ENCODE results near the gene SMG6. TPM values are rescaled to one million over a fixed set of nuclear protein-coding genes. Genes with fewer than 3 reads are reported as not detected.
"Not testable (repeated sequence)": the region's sequence is repeated elsewhere in the genome, so short reads cannot be mapped to it uniquely, and the experiment has no call there.

Gene SMG6
- total and polyA plus RNA-seq, 4 donors: 16.2 to 67.3 (median 31.4) TPM

DNA sequence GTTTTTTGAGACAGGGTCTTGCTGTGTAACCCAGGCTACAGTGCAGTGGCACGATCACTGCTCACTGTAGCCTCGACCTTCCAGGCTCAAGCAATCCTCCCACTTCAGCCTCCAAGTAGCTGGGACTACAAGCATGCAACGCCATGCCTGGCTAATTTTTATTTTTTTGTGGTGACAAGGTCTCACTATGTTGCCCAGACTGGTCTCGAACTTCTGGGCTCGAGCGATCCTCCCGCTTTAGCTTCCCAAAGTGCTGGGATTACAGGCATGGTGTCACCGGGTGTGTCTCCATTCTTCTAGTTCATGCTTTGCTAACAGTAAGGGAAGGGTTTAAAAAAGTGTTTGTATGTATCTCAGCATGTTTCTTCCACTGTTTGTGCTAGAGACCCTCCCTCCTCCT lies 146.9 kb downstream of the SMG6 start:
- intact Hi-C loops (cut with DNase I): no loop called here
- no peak for DNase-seq
- peaks cover 0 to 2% of the 10 kb centered on the region in 2 donors for H3K36me3 ChIP-seq (ENCODE audit: control insufficient read depth in 1 of 2, insufficient read depth in 2 of 2, low read length in 1 of 2)
- ATAC-seq (ENCODE audit: low FRiP score): no peak
- H3K4me3 ChIP-seq (ENCODE audit: low read length in 2 of 2): no peak overlapping the region
- H3K27ac ChIP-seq (ENCODE audit: low read depth in 1 of 2, low read length in 2 of 2): no peak overlapping the region
- 92 to 95% methylated on average over 8 of the region's 8 CpGs for WGBS, 2 donors
- no peaks in the 10 kb centered on the region for H3K4me1 ChIP-seq (ENCODE audit: control insufficient read depth in 1 of 2, insufficient read depth in 2 of 2, low read length in 2 of 2)
- H3K27me3 ChIP-seq (ENCODE audit: control insufficient read depth in 1 of 2, insufficient read depth in 2 of 2, low read length in 1 of 2): no peaks in the 10 kb centered on the region
- H3K9me3 ChIP-seq (ENCODE audit: control insufficient read depth, low read length): no peaks in the 10 kb centered on the region

- DNase-seq: no peak
- intact Hi-C loops (cut with DNase I): no loop called here
- no peak for ATAC-seq (ENCODE audit: low FRiP score)
- 82 to 86% methylated on average over 4 of the region's 4 CpGs for WGBS, 2 donors
- Histone ChIP-seq H3K4me3 (ENCODE audit: low read length in 2 of 2) (no peak overlapping the region), H3K9me3 (ENCODE audit: control insufficient read depth, low read length) (no peaks in the 10 kb centered on the region), H3K27me3 (ENCODE audit: control insufficient read depth in 1 of 2, insufficient read depth in 2 of 2, low read length in 1 of 2) (no peaks in the 10 kb centered on the region), H3K27ac (ENCODE audit: low read depth in 1 of 2, low read length in 2 of 2) (no peak overlapping the region), H3K4me1 (ENCODE audit: control insufficient read depth in 1 of 2, insufficient read depth in 2 of 2, low read length in 2 of 2) (no peaks in the 10 kb centered on the region), H3K36me3 (ENCODE audit: control insufficient read depth in 1 of 2, insufficient read depth in 2 of 2, low read length in 1 of 2) (peaks cover 0 to 2% of the 10 kb centered on the region in 2 donors)
Measured at GRCh38 chr17:2155573-2155972, 148.0 kb downstream of the SMG6 start.

- Histone ChIP-seq H3K36me3 (ENCODE audit: control insufficient read depth in 1 of 2, insufficient read depth in 2 of 2, low read length in 1 of 2) (peaks cover 2% of the 10 kb centered on the region in 2 donors), H3K4me3 (ENCODE audit: low read length in 2 of 2) (no peak overlapping the region), H3K4me1 (ENCODE audit: control insufficient read depth in 1 of 2, insufficient read depth in 2 of 2, low read length in 2 of 2) (no peaks in the 10 kb centered on the region), H3K27ac (ENCODE audit: low read depth in 1 of 2, low read length in 2 of 2) (no peak overlapping the region), H3K27me3 (ENCODE audit: control insufficient read depth in 1 of 2, insufficient read depth in 2 of 2, low read length in 1 of 2) (no peaks in the 10 kb centered on the region), H3K9me3 (ENCODE audit: control insufficient read depth, low read length) (no peaks in the 10 kb centered on the region)
- DNase-seq: no peak
- WGBS, 2 donors: 45 to 50% methylated on average over 6 of the region's 6 CpGs
- ATAC-seq (ENCODE audit: low FRiP score): no peak
- intact Hi-C loops (cut with DNase I): no loop called here
Measured at GRCh38 chr17:2151358-2152033, 152.1 kb downstream of the SMG6 start.

GRCh38 chr17:2150806-2151205 lies 152.8 kb downstream of the SMG6 start:
- ATAC-seq (ENCODE audit: low FRiP score): no peak
- WGBS, 2 donors: 61 to 63% methylated on average over 6 of the region's 6 CpGs
- intact Hi-C loops (cut with DNase I): no loop called here
- no peak overlapping the region for H3K4me3 ChIP-seq (ENCODE audit: low read length in 2 of 2)
- peaks cover 2% of the 10 kb centered on the region in 2 donors for H3K36me3 ChIP-seq (ENCODE audit: control insufficient read depth in 1 of 2, insufficient read depth in 2 of 2, low read length in 1 of 2)
- no peak overlapping the region for H3K27ac ChIP-seq (ENCODE audit: low read depth in 1 of 2, low read length in 2 of 2)
- DNase-seq: no peak
- no peaks in the 10 kb centered on the region for H3K27me3 ChIP-seq (ENCODE audit: control insufficient read depth in 1 of 2, insufficient read depth in 2 of 2, low read length in 1 of 2)
- no peaks in the 10 kb centered on the region for H3K4me1 ChIP-seq (ENCODE audit: control insufficient read depth in 1 of 2, insufficient read depth in 2 of 2, low read length in 2 of 2)
- H3K9me3 ChIP-seq (ENCODE audit: control insufficient read depth, low read length): no peaks in the 10 kb centered on the region

DNA sequence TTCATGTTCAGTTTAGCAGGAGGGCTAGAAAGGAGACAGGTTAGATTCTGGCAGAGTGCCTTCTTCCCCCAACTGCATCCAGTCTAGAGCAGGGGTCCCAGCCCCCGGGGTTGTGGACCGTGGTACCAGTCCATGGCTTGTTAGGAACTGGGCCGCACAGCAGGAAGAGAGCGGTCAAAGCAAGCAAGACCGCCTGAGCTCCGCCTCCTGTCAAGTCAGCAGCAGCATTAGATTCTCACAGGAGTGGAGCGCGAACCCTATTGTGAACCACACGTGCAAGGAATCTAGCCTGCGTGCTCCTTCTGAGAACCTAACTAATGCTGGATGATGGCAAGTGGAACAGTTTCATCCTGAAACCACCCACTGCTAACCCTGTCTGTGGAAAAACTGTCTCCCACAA lies 153.7 kb downstream of the SMG6 start:
- Histone ChIP-seq H3K27ac (ENCODE audit: low read depth in 1 of 2, low read length in 2 of 2) (no peak overlapping the region), H3K4me3 (ENCODE audit: low read length in 2 of 2) (no peak overlapping the region), H3K36me3 (ENCODE audit: control insufficient read depth in 1 of 2, insufficient read depth in 2 of 2, low read length in 1 of 2) (peaks cover 2% of the 10 kb centered on the region in 2 donors), H3K9me3 (ENCODE audit: control insufficient read depth, low read length) (no peaks in the 10 kb centered on the region), H3K4me1 (ENCODE audit: control insufficient read depth in 1 of 2, insufficient read depth in 2 of 2, low read length in 2 of 2) (no peaks in the 10 kb centered on the region), H3K27me3 (ENCODE audit: control insufficient read depth in 1 of 2, insufficient read depth in 2 of 2, low read length in 1 of 2) (no peaks in the 10 kb centered on the region)
- ATAC-seq (ENCODE audit: low FRiP score): no peak
- intact Hi-C loops (cut with DNase I): no loop called here
- 87 to 88% methylated on average over 10 of the region's 10 CpGs for WGBS, 2 donors
- DNase-seq: no peak

DNA sequence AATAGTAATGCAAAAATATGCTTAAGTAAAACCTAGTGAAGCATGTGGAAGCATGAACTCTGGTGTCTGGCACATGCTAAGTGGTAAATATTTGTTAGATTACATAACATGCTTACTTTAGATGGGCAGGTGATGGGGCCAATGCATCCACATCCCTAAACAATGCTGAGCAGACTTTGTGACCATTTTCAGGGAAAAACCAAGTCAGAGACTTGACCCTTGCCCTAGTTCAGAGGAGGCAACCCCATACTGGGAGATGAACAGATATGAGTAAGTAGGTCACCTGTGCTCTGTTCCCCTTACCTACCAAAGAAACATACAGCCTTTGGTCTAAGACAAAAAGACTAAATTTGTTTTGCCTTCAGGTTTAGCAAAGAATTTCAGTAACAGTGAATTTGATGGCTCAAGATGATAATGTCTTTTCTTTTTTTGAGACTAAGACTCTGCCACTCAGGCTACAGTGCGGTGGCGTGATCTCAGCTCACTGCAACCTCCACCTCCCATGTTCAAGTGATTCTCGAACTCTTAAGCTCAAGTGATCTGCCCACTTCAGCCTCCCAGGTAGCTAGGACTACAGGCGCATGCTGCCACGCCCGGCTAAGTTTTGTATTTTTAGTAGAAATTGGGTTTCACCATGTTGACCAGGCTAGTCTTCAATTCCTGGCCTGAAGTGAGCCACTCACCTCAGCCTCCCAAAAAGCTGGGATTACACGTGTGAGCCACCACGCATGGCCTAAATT lies 157.3 kb downstream of the SMG6 start:
- Histone ChIP-seq H3K36me3 (ENCODE audit: control insufficient read depth in 1 of 2, insufficient read depth in 2 of 2, low read length in 1 of 2) (peaks cover 0 to 2% of the 10 kb centered on the region in 2 donors), H3K4me3 (ENCODE audit: low read length in 2 of 2) (no peak overlapping the region), H3K27ac (ENCODE audit: low read depth in 1 of 2, low read length in 2 of 2) (no peak overlapping the region), H3K4me1 (ENCODE audit: control insufficient read depth in 1 of 2, insufficient read depth in 2 of 2, low read length in 2 of 2) (no peaks in the 10 kb centered on the region), H3K27me3 (ENCODE audit: control insufficient read depth in 1 of 2, insufficient read depth in 2 of 2, low read length in 1 of 2) (no peaks in the 10 kb centered on the region), H3K9me3 (ENCODE audit: control insufficient read depth, low read length) (no peaks in the 10 kb centered on the region)
- intact Hi-C loops (cut with DNase I): no loop called here
- WGBS, 2 donors: 97 to 98% methylated on average over 8 of the region's 8 CpGs
- no peak for DNase-seq
- ATAC-seq (ENCODE audit: low FRiP score): no peak

DNA sequence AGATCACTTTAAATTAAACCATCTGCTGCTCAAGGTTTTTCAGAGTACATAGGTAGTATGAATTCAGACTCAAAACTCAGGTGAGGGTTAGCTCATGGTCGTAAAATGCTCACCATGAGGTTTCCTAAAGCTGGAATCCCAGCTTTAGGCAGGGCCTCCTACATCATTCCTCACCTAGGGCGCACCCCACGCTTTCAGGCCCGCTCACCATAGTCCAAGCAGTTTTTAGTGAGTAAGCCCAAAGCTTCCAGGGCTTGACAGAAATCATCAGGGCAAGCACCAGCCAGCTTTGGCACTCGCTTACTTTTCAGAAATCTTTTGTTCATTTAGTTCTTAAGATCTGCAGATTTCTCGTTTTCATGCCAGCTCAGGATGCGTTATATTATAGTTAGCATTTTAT lies 158.9 kb downstream of the SMG6 start:
- Histone ChIP-seq H3K4me1 (ENCODE audit: control insufficient read depth in 1 of 2, insufficient read depth in 2 of 2, low read length in 2 of 2) (no peaks in the 10 kb centered on the region), H3K36me3 (ENCODE audit: control insufficient read depth in 1 of 2, insufficient read depth in 2 of 2, low read length in 1 of 2) (peaks cover 0 to 2% of the 10 kb centered on the region in 2 donors), H3K9me3 (ENCODE audit: control insufficient read depth, low read length) (no peaks in the 10 kb centered on the region), H3K27me3 (ENCODE audit: control insufficient read depth in 1 of 2, insufficient read depth in 2 of 2, low read length in 1 of 2) (no peaks in the 10 kb centered on the region), H3K4me3 (ENCODE audit: low read length in 2 of 2) (no peak overlapping the region), H3K27ac (ENCODE audit: low read depth in 1 of 2, low read length in 2 of 2) (no peak overlapping the region)
- intact Hi-C loops (cut with DNase I): no loop called here
- DNase-seq (no peak), ATAC-seq (ENCODE audit: low FRiP score) (no peak)
- WGBS, 2 donors: 94 to 96% methylated on average over 7 of the region's 7 CpGs

DNA sequence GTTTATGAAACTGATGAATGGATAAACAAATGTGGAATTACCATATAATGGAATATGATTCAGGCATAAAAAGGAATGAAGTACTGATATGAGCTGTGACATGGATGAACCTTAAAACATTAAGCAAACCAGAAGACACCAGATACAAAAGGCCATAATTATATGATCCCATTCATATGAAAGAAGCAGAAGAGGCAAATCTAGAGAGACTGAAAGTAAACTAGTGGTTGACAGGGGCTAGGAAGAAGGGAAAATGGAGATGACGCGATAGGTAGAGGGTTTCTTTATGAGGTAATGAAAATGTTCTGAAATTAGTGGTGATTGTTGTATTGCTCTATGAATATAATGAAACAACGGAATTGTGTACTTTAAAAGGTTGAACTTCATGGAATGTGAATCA lies 160.3 kb downstream of the SMG6 start:
- no peak for ATAC-seq (ENCODE audit: low FRiP score)
- intact Hi-C loops (cut with DNase I): no loop called here
- 91 to 92% methylated on average over 3 of the region's 3 CpGs for WGBS, 2 donors
- Histone ChIP-seq H3K9me3 (ENCODE audit: control insufficient read depth, low read length) (no peaks in the 10 kb centered on the region), H3K27ac (ENCODE audit: low read depth in 1 of 2, low read length in 2 of 2) (no peak overlapping the region), H3K27me3 (ENCODE audit: control insufficient read depth in 1 of 2, insufficient read depth in 2 of 2, low read length in 1 of 2) (no peaks in the 10 kb centered on the region), H3K4me3 (ENCODE audit: low read length in 2 of 2) (no peak overlapping the region), H3K36me3 (ENCODE audit: control insufficient read depth in 1 of 2, insufficient read depth in 2 of 2, low read length in 1 of 2) (peaks cover 0 to 2% of the 10 kb centered on the region in 2 donors), H3K4me1 (ENCODE audit: control insufficient read depth in 1 of 2, insufficient read depth in 2 of 2, low read length in 2 of 2) (no peaks in the 10 kb centered on the region)
- no peak for DNase-seq

DNA sequence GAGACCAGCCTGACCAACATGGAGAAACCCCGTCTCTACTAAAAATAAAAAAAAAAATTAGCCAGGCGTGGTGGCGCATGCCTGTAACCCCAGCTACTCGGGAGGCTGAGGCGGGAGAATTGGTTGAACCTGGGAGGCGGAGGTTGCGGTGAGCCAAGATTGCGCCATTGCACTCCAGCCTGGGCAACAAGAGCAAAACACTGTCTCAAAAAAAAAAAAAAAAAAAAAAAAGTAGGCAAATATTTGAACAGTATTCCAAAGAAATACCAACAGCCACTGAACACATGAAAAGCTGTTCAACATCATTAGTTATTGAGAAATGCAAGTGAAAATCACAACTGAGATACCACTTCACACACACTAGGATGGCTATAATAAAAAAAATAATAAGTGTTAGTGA lies 160.9 kb downstream of the SMG6 start:
- ATAC-seq (ENCODE audit: low FRiP score); H3K4me1 ChIP-seq (ENCODE audit: control insufficient read depth in 1 of 2, insufficient read depth in 2 of 2, low read length in 2 of 2); H3K9me3 ChIP-seq (ENCODE audit: control insufficient read depth, low read length); intact Hi-C loops (cut with DNase I); H3K27me3 ChIP-seq (ENCODE audit: control insufficient read depth in 1 of 2, insufficient read depth in 2 of 2, low read length in 1 of 2); H3K27ac ChIP-seq (ENCODE audit: low read depth in 1 of 2, low read length in 2 of 2); H3K4me3 ChIP-seq (ENCODE audit: low read length in 2 of 2); H3K36me3 ChIP-seq (ENCODE audit: control insufficient read depth in 1 of 2, insufficient read depth in 2 of 2, low read length in 1 of 2); DNase-seq: not testable (repeated sequence)
- WGBS, 2 donors: 96 to 99% methylated on average over 8 of the region's 8 CpGs

Data from aorta (tissue), 5 donors.